SIG-M5 treated with dmso at 0.1 percent for 504 hours (cell line): ENCODE measurements around the gene EPHA8.

ENCODE experiments used
- DNase-seq: peaks from one replicate; lab custom pipeline; 2025; ENCODE audit not compliant: unreplicated experiment; lab: John Stamatoyannopoulos, UW

The EPHA8 gene

DNA sequence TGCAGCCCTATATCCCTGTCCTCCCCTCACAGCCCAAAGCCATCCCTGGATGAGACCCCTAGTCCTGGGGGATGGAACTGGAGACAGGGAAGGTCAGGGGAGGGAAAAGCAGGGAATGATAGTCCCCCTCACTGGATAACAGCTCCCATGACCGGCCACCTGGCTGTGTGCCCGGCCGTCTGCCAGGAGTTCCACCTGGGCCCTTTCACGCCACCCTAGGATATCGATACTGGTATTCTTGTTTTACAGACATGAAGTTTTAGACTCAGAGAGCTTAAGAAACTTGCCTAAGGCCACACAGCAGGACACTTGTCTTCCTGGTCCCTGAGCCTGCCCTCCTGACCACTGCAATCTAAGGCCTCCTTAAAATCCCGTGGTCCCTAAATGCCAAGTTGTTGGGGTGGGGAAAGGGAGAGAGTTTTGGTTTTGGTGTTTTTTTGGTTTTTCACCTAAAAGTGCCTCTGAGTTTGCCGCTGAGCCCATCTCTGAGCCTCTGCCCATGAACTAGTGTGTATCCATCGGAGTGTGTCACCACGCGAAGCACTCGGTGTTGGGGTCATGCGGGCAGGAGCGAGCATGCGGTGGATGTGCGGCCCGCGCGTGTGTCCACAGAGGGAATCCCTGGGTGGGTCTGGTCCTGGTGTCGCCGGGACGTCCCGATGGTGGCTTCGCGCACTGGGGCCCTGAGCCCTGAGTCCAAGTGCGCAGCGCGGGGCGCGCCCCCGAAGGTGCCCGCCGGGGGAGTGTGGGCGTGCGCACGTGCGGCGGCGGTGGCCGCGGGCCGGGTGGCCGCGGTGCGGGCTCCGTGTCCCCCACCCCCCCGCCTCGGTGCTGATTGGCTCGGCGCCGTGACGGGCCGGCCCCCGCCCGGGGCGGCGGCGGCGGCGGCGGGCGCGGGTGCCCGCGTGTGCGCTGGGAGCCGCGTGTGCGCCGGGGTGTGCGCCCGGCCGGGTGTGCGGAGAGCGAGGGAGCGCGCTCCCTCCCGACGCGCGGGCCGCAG, at the start of gene EPHA8:
Gene EPHA8, plus strand, starts transcription at position 906 of the 1,000 bp plus-strand sequence. CDS start 147 bp downstream, outside the sequence.
- no peak for DNase-seq

DNA sequence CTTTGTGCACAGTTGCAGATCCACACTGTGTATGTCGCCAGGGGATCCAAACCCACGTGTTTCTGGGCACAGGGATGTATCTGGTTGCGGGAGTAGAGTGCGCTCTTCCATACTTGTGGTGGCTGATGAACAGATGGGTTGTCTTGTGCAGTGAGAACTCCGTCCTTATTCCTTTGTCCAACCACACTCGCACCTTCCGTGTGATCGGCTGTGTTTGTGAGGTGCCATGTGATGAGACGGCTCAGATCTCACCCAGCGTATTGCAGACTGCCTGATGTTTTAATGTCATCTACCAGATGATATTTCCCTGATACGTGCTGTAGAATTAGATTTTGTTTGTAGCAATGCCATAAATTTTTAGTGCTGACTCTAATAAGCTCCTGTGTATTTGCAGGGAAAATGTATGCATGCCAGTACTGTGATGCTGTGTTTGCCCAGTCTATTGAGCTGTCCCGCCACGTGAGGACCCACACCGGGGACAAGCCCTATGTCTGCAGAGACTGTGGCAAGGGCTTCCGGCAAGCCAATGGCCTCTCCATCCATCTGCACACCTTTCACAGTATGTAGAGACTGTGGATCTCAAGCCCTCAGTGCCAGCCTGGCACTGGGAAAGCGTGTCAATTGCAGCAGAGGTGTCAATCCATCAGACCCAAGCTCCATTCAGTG, 46.2 kb upstream of the EPHA8 start:
- no peak for DNase-seq

DNA sequence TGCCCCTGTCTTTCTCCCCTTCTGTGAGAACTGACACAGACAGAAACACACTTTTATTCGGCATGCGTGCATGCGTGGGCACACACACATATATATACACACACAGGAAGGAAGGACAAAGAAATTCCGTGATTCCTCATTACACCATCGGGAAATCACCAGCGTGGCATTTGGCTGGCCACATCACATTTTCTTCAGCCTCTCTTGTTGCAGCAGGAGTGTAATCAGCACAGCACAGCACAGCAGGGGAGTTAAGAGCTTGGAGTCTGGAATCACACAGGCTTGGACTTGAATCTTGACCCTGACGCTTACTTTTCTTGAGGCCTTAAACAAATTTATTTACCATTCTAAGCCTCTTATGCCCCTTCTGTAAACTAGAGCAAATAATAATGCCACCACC, 45.3 kb upstream of the EPHA8 start:
- no peak for DNase-seq

DNA sequence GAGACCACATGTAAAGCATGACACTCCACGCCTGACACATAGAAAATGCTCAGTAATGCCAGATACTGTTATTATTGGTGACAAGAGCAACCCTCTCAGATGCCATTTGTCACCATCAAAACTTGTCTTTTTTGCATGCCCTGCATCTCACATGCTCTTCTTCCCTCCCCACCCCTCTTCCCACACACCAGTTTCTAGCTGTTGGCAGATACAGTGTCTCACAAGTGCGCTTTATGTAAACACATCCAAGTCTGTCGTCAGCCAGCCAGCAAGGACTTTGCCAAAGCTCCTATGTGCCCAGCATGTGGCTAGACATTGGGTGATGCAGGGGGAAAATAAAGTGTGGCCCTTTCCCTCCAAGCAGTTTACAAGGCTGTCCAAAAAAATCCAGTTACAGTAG, 44.9 kb upstream of the EPHA8 start:
- no peak for DNase-seq

DNA sequence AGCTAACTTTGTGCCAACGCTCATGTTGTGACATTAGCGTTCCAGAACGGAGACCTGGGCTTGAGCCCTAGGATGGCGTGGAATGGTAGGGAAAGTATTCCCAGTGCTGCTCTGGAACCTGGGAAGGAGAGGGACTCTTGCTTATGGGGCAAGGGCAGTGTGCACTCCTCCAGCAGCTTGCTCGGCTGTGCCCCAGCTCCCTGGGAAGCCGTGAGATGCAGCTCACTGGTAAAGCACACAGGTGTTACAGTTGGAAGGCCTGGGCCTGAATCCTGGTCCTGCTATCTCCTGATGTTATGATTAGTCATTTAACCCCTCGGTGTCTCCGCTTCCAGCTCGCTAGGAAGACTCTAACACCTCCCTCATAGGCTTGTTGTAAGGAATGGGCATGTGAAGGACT, 42.4 kb upstream of the EPHA8 start:
- no peak for DNase-seq

DNA sequence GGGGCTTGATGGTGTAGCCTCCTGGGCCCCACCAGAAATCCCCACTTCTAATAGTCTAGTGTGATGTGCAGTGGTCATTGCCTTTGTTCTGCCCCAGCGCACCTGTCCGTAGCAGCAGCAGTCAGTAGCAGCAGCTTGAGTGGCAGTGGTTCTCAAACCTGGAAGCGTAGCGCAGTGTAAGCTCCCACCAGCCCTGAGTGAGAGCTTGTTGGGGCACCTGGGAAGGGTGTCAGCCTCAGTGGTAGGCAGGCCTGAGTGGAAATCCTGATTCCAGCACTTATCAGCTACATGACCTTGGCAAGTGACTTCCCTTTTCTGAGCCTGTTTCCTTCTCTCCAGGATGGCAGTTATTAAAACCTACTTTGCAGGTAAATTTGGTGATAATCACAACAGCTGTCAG, 41.6 kb upstream of the EPHA8 start:
- DNase-seq, result no peak

DNA sequence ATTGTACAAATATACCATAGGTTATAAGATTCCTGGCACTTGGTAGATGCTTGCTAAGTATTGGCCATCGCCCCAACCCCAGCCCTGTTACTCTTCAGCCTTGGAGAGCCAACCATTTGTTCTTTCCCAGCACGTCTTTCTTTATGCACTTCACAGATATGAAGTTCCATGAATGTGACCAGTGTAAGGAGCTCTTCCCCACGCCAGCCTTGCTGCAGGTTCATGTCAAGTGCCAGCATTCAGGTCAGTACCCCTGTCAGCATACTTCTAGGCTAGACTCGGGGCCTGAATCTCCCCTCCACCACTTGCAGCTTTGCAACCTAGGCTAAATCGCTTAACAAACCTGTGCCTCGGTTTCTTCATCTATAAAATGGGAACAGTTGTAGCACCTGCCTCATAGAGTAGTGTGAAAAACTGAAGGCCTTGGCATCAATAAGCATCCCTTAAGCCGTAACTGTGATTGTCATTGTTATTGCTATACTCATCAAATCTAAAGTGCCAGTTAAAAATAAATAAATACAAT, 41.0 kb upstream of the EPHA8 start:
- DNase-seq, result no peak

DNA sequence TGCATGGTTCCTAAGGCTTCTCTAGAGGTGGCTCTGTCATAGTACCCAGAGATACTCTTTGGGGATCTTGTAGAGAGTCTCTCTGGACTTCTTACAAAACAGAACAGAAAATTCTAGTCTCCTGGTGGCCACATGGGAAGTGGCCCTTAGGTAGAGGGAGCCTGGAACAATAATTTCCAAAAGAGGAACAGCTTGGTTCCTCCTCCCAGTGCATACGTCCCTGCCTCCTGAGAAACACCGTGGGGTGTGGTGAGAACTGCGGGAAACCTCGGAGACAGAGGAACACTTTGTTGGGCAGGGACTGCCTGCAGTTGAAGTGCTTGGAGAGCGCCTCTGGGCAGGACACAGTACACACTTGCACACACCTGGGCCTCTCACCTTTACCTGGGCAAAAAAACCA, 38.8 kb upstream of the EPHA8 start:
- no peak for DNase-seq

DNA sequence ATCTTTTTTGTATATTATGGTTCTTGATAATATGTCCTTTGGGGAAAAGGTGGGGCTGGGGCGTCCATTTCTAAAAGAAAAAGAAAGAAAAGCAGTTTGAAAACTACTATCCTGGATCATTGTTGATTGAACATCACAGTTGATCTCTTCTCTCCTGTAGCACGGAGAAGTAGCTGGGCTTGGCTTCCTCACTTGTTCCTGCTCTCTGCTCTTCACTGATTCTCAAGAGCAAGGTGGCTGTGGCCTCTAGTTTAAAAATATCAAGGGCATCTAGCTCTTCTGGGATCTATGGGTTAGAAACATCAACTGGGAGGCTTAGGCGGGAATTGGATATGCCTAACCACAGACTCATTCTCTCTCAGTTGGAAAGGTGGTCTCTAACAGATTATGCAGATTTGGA, 38.1 kb upstream of the EPHA8 start:
- DNase-seq, result no peak

DNA sequence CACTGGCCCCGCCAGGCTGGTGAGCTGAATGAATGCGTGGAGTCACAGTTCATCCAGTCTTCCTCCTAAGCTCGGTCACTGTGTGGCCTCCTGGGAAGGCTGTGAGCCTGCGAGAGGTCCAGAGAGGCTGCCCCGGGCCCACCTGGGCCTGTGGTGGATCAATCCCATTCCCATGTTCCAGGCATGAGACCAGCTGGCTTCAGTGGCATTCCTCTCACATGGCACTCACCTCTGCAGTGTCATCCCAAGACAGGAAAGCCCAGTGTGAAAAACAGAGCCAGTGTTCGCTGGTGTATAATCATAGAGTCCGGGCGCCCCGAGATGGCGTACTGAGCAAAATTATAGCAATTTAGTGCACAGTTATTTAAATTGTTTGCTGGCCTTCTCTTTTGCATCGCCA, 37.6 kb upstream of the EPHA8 start:
- DNase-seq, result no peak

DNA sequence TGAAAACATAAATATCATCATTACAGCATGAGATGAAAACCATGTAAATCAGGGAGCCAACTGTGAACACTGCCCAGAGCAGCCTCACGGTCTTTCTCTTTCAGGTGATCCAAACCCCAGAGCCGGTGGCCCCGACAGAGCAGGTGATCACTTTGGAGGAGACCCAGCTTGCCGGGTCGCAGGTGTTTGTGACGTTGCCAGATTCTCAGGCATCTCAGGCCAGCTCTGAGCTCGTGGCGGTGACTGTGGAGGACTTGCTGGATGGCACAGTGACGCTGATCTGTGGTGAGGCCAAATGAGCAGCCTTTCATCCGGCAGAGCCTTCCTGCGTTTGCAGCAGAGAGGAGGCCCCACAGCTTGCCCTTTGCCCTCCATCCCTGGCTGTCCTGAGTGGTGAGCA, 37.2 kb upstream of the EPHA8 start:
- no peak for DNase-seq

DNA sequence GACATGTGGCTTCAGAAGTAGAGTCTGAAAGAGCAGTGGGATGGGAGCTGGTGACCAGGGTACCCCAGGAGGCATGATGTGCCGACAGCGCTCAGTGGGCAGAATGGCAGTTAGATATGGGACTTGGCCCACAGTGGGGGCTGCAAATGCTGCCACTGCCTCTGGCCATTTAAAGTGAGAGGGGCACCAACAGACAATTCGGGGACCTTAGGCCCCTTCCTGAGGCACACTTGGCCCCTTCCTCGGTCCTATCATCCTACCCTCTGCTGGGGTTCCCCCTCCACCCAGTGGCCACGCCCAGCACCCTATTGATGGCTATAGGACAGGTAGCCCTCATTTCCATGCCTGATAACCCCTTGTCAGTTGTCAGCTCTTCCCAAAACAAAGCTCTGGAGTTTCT, 36.6 kb upstream of the EPHA8 start:
- DNase-seq, result no peak

DNA sequence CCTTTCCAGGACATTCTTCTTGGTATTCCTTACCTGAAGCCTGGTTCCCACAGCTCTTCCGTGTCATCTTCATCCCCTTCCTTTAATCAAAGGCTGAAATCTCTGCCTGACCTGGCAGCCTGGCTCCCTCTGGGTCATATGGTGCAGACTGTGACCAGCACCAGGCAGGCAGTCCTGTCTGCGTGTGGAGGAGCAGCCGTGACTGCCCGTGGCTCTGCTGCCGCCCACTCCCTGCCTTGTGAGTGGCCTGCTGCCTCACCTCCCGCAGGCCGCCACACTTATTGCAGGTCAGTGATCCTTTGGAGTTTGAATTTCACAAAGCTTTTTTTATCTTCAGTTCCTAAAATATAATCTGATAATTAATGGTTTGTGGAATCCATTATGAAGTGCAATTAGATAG, 36.2 kb upstream of the EPHA8 start:
- DNase-seq, result no peak

DNA sequence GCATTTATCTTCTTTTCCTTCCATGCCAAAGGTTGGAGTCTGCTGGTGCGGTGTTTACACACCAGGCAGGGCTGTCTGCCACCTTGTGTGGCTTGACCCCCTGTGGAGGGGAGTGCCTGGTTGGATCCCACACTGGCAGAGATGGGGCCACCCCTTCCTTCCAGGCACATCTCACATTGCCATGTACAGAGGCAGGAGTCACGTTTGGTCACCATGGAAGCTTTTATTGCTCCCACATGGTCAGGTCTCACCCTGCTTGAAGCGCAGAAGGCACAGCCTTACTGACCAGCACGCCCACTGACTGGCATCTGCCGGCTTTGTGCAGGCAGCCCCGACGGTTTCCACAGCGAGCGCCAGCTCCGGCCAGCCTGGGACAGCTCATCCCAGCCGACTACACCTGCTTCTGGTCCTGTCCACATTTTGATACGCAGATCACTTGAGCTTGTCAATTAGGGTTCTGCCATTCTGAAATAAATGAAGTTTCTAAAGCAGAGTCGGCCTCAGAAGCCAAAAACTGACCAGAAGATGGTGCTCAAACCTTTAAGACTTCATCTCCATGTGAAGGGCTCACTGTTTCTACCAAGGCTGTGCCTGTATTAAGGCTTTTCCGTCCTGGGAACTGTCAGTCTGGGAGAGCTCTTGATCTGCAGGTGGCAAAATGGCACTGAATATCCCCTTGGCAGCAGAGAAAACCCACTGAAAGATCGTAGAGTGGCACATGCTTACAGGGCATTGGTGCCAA, 35.6 kb upstream of the EPHA8 start:
- DNase-seq, result no peak

DNA sequence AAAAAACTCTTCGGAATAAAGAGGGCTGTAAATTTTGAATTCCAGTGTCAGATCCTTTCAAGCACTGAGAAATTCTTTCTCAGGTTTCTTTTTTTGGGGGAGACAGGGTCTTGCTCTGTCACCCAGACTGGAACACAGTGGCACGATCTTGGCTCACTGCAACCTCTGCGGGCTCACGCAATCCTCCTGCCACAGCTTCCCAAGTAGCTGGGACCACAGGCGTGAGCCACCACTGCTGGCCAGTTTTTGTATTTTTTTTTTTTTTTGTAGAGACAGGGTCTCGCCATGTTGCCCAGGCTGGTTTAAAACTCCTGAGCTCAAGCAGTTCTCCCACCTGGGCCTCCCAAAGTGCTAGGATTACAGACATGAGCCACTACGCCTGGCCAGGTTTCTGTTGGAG, 34.8 kb upstream of the EPHA8 start:
- no peak for DNase-seq

DNA sequence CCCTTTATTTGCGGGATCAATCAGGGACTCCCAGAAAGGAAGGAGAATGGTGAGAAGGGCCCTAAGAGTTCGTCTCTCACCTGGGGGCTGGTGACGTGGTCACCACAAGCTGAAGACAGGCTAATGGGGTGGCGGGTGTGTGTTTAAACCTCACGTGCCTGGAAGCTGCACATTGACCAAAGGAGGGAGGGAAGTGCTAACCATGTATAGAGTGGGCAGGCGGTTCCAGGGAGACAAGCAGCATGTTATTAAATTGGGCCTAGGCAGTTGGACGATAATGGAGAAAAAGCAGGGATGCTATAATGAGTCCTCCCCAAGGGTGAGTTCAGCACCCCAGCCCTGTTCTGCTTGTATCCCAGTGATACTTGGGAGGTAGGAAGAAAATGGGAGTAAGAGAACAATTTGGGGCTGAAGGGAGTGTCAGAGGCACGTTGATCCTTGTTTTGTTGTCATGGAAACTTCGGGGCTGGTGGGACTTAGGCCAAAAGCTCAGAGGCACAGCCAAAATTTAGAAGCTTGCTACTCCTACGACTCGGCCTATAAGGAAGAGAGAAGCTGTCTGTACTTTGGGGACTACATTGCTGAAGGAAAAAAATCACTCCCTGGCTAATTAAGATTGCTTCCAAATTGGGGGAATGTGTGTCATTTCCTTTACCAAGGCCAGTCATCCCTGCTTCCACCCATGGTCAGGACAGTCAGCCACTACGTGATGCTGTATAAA, 33.2 kb upstream of the EPHA8 start:
- no peak for DNase-seq

DNA sequence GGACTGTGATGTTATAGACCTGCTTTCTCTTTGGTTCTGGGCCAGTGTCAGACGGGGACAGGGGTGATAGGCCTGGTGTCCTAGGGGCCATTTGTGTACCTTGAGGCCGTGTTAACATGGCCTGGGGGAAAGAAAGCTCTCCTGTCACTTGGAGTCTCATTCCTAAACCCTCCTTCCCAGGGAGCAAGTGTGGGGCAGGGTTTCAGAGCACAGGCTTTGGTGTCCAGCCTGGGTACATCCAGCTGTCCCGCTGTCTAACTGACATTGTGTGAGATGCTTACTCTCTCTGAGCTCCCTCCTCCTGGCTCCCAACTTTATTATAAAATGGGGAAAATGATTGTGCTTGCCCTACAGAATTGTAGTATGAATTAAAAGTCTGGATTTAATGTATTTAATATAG, 32.6 kb upstream of the EPHA8 start:
- DNase-seq, result no peak

DNA sequence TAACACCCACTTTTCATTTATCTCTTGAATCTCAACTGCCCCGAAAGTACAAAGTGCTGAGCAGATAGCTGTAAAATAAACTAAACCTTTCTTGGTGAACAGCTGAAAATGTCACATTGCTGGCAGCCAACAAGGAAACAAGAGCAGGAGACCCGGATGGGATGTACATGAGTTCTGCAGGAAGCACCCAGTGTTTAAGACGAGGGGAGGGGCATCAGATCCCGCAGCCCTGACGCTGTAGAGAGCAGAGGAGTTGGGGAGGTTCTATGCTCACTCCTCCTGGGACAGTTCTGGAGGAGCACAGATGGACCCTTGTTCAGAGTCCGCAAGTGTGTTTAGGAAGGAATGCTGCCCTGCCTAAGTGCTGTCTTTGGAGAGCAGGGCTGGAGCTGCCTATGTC, 32.0 kb upstream of the EPHA8 start:
- DNase-seq, result no peak

DNA sequence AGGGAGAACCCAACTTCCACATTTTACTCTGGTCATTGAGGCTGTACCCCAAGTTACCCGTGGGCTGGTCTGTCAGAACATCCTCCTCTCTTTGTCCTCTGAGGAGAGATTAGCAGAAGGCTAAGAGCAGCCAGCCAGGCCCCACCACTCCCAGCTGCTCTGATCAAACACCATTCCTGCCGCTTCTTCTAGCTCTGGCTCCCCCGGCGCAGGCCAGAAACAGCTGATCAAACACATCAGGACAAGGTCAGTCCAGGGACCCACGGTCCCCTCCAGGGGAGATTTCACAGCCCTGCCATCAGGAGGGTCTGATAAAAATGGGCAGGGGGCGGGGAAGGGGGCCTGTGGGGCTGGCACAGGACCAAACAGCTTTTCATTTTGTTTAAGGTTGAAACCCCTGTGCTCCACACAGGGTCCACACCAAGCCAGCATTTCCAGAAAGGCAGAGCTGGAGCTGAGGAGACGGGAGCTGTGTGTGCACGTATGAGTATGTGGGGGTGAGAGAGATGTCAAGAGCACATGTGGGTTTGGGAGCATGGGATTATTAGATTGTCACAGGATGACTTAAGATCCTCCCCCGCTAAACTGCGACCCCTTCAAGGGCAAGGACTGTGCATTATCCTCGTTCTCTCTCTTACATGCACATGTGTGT, 29.9 kb upstream of the EPHA8 start:
- DNase-seq, result no peak

DNA sequence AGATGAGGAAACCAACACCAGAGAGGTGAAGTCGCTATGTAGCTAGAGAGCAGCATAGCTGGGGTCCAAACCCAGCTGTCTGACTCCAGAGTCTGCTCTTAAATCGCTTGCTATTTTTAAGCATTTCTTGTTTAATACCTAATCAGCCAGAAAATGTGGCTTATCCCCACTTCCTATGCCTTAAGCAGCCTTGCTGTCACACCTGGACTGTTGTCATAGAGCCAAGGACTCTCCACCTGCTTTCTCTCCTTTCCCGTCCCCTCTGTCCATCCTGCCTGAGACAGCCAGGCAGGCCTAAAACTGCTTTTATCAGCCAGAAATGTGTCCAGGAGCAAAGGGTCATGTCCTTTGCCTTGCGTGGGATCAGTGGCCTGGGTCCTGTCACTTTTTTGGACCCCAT, 28.3 kb upstream of the EPHA8 start:
- no peak for DNase-seq
